Stimulated activated CD4-positive, alpha-beta T cell treated with anti-CD3 and anti-CD28 coated beads, TNF-alpha, amount 100 ng/mL, for 4 hours (primary cell): Measurements from ENCODE around the gene MAGEA11.
"Not testable (repeated sequence)": the region's sequence is repeated elsewhere in the genome, so short reads cannot be mapped to it uniquely, and the experiment has no call there.

Source experiments
- DNase-seq, 3 experiments: peaks; one replicate each; pipeline ENCODE4 v3.0.0-alpha.2; 2020; ENCODE audit warnings: low read depth in 3 of 3

Gene MAGEA11

GRCh38 chrX:149717803-149718202 lies 5.9 kb downstream of the MAGEA11 start:
- no peak for DNase-seq

DNA sequence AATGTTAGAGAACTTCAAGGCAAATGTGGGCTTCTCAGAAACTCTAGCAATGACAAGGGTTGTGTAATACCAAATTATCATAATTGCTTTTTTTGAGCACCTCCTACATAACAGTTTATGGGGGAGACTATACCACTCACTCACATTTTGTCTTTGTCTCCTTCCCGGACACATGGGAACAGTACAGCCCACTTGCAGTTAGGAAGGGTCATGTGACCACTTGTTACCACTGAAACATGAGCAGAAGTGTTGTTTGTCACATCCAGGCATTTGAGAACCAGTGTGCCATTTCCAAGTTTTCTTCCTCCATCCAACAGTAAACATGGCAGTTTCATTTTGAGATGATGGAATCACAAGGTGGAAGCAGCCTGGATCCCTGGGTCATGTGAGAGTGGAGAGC lies 6.9 kb downstream of the MAGEA11 start:
- DNase-seq = no peak

DNA sequence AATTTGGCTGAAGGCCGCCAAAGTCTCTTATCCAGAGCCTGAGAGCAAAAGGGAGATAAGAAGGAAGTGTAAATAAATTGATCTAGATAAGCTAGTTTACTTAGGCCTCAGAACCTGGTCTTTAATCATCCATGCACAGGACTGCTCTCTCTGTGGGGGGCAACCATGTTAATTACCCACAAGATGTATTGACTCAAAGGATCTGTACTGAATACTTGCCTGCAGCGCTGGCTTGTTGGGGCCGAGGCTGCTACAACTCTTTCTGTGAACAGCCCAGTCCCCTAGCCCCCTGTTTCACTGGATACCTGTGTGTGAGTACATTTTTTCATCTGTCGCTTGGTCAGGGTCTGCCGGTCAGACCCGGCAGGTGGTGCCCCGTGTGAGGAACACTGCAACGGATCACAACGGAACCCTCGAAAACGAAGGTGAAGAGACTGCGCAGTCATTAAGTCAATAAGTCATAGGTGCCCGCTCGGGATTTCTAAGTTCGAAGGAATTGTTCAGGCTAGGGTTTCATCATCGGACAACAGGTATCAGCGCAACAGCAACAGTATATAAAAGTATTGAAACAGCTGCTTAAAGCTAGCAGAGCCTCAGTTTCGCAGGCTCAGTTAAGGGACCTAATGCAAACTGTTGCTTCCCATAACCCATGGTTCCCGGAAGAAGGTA lies 8.3 kb downstream of the MAGEA11 start:
- DNase-seq = no peak

DNA sequence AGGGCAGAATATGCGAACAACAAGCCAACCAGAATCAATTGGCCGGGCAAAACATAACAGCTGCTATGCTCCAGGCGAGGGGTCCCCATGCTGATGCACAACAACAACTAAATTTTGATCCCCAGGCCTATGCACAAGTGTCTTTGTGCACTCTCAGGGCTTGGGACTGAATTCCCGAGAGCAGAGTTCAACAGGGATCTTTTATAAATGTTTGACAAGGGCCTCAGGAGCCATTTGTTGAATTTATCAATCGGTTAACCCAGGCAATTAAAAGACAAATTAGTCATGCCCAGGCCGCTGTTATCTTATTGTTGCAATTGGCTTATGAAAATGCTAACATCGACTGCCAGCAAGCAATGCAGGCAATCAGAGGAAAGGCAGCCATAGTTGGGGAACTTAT lies 9.4 kb downstream of the MAGEA11 start:
- not testable (repeated sequence) for DNase-seq

DNA sequence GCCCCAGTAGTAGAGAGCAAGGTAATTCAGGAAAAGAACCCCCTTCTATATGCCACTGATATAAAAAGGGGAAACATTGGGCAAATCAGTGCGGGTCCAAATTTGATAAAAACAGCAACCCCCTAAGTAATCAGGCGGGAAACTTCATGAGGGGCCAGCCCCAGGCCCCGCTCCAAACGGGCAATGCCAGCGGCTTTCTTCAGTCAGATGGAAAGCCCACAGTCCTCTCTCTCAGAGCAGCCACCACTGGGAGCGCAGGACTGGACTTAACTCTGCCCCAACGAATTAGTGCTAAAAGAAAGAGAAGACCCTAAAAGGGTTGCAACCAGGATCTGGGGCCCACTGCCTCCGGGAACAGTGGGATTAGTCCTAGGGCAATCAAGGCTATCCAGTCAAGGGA lies 9.9 kb downstream of the MAGEA11 start:
- no peak for DNase-seq

- not testable (repeated sequence) for DNase-seq
These were observed 11.8 kb downstream of the MAGEA11 start for GRCh38 chrX:149723583-149724118.

- not testable (repeated sequence) for DNase-seq
These were observed 15.4 kb downstream of the MAGEA11 start for GRCh38 chrX:149727308-149727707.

DNA sequence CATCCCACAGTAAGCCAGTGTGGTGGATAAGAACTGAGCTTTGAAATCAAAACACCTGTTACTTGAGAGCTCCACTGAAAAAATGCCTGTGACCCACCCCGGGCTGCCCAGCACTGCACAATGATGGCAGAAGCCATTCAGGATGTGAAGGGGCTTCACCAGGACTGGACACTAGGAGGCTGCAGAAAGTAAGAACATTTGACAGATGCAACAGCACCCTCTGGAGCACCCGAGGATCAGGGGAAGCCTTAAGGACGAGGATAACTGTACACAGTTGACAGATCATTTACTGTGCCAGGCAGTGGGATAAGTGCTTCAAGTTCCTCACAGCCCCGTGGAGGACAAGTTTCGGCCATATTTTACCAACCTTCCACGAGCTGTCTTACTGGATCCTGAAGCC lies 30.4 kb downstream of the MAGEA11 start:
- not testable (repeated sequence) for DNase-seq

DNA sequence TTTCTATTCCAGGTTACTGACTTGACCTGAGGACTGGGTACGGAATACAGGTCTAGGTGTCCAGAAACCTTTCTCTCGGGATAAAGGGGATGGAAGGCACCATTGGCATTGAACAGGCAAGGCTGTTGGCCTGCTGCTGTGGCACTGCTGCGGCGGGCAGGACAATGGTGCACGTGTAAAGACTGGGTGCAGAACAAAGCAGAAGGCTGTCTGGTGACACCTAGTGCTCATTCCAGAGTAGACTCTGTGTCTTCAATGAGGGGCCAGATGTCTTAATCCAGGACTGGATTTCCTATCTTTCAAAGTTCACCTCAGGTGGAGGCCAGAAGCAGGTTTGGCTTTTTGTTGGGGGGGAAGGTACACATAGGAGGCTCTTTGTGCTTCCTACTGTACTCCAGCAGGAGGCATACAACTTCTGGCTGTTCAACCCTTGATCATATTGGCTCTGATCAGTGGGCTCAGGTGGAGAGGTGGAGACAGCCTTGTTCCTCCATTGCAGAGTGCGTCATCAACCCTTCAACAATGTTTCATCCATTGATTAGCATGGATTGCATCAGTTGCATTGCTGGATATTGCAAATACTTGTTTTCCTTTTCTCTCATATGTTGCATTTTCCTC lies 34.6 kb downstream of the MAGEA11 start:
- DNase-seq = not testable (repeated sequence)

- DNase-seq = no peak
These were observed 45.6 kb downstream of the MAGEA11 start for GRCh38 chrX:149757206-149758067.

DNA sequence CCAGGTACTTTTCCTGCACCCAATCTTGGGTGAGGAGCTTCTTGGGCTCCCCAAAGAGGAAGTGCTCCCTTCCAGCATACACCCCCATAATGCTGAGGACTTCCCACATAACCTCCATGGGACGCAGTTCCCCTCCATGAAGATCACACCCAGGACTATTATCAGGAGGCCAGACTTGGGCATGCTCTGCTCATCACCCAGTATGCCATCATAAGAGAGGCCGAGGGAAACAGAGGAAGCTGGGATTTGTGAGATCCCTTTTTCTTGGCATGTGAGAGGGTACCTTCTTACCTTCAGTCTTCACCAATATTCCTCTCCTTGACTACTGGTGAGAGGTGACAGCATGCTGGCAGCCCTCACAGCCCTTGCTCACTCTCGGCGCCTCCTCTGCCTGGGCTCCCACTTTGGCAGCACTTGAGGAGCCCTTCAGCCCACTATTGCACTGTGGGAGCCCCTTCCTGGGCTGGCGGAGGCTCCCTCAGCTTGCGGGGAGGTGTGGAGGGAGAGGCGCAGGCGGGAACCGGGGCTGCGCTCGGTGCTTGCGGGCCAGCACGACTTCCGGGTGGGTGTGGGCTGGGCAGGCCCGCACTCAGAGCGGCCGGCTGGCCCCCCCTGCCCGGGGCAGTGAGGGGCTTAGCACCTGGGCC lies 46.3 kb downstream of the MAGEA11 start:
- DNase-seq = no peak

GRCh38 chrX:149758715-149759078 lies 46.8 kb downstream of the MAGEA11 start:
- not testable (repeated sequence) for DNase-seq

DNA sequence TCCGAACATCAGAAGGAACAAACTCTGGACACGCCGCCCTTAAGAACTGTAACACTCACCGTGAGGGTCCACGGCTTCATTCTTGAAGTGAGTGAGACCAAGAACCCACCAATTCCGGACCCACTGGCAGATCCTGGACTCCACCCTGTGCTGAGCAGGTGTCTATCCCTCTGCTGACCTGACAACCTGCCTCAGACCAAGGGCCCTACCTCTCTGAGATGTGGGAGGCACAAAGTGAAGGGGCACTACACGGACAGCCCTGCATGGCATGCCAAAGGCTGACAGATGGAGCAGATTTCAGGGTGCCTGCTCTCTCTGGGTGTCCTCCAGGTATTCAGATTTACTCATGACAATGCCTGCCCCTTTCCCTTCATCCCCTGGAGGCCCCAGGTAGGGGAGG lies 48.0 kb downstream of the MAGEA11 start:
- no peak for DNase-seq

DNA sequence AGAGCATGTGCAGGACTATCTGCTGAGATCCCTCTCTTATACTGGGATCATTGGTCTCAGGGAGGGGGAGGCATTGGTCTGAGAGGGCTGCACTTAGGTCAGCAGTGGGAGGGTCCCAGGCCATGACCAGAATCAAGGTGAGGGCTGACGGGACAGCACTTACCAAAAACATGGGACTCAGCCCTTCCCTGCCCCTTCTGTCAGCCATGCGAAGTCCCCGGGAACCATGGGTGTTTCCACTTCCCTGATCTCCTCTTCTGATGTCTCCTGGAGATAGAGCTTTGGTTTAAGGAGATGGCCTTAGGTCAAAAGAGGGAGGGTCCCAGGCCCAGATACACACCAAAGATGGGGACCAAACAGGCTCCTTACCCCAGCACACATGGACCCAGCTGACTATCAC lies 49.1 kb downstream of the MAGEA11 start:
- DNase-seq = no peak

- not testable (repeated sequence) for DNase-seq
These were observed 50.2 kb downstream of the MAGEA11 start for GRCh38 chrX:149761858-149762674.

GRCh38 chrX:149762696-149763614 lies 51.1 kb downstream of the MAGEA11 start:
- DNase-seq = no peak
